HG02884 (cell line): ENCODE measurements around the gene HHIPL1.

ENCODE experiments used
- ATAC-seq: cut with Tn5 transposase; IDR thresholded peaks from one replicate; pipeline ENCODE4 v1.9.1; 2021; ENCODE audit warnings: mild to moderate bottlenecking, moderate library complexity; ENCODE audit not compliant: unreplicated experiment

The HHIPL1 gene

DNA sequence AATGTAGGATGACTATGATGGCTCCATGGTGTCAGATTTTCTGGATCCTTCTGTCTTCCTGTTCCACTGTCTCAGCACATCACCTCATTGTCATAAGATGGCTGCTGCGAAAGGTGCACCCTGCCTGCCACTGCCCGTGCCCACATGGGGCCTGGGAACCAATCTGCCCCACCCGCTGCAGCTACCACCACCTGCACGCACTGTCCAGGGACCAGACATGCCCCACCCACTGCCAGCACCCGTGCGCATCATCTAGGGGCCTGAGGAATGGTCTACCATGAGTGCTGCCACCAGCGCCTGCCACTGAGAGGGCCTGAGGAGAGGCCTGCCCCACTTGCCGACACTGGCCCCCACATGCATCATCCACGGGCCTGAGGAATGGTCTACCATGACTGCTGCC lies 63.0 kb downstream of the HHIPL1 start:
- no peak for ATAC-seq

- no peak for ATAC-seq
Measured at GRCh38 chr14:99708449-99708848, 63.5 kb downstream of the HHIPL1 start.

DNA sequence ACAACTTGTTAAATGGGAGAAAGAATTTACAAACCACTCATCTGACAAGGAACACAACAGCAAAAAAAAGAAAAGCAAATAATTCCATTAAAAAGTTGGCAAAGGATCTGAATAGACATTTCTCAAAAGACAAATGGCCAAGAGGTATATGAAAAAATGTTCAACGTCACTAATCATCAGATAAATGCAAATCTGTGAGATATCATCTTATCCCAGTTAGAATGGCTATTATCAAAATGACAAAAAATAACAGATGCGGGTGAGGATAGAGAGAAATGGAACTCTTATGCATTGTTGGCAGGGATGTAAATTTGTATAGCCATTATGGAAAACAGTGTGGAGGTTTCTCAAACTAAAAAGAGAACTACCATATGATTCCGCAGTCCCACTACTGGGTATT lies 69.0 kb downstream of the HHIPL1 start:
- no peak for ATAC-seq

GRCh38 chr14:99715266-99716000 lies 70.5 kb downstream of the HHIPL1 start:
- no peak for ATAC-seq

DNA sequence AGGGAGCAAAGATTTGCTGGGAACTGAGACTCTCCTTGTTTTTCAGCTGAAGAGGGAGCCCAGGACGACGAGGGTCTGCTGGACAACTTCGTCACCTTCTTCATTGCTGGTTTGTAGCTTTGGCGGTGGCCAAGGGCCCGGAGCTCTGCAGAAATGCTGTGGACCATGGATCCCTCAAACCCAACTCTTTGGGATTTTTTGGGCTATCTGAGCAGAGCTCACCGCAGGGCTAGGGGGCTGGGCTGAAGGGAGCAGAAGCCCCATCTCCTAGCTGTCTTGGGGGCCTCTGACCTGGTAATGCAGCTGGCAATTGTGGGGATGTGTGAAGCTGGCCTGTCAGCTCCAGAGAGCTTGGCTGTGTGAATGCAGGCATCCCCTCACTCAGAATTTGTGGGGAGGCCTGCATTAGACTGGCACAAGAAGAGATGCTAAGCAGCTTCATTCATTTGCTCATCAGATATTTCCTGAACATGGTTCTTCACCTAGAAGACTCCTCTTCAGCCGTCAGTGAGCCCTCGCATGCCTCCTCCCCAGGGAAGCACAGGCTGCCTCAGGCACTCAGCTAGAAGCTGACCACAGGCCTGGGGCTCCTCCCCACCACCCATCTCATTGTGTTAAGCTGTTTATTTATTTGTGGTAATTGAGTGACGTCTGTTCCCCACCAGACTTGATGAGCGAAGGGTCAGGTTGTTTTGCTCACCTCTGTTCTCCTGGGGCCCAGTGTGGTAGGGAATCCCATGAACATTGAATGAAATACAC lies 71.3 kb downstream of the HHIPL1 start:
- no peak for ATAC-seq

DNA sequence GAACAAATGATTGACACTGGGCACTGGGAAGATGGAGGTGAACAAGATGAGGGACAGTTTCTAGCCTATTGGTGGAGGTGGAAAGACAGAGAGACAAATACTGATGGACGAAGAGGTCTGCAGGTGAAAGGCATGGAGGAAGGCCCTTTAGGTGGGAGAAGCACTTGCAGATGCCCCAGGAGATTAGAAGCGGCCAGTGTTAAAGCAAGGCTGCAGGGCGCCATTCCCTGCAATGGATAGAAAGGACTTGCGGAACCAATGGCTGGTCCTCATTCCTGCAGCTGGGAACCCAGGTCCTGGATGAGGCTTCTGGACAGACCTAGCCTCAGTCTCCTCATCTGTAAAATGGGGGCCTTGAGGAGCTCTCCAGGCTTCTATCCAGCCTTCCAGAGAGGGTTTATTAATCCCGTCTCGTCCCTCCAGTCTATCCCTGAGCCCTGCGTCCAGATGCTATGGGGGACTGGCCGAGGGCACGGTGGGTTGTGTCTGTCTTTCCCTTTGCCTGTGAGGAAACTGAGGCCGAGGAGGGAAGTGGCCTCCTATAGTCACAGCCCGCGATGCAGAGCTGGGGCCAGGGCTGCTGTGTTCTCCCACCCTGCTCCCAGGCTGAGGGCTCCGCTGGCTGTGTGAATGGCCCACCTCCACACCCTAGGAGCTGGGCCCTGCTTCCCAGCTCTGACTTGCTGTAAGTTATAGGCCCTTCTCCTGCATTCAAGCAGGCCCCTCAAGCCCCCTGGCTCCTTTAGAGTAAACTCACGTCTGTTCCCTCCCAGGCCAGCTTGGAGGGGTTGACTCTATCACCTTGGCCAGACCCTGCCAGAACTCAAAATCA lies 72.1 kb downstream of the HHIPL1 start:
- no peak for ATAC-seq

- ATAC-seq, result no peak
Measured at GRCh38 chr14:99717682-99718013, 72.7 kb downstream of the HHIPL1 start.

GRCh38 chr14:99718031-99718810 lies 73.3 kb downstream of the HHIPL1 start:
- ATAC-seq, result peak; percentile 96

- peak; percentile 67 for ATAC-seq
Measured at GRCh38 chr14:99718811-99719192, 73.9 kb downstream of the HHIPL1 start.

GRCh38 chr14:99720941-99721791 lies 76.2 kb downstream of the HHIPL1 start:
- no peak for ATAC-seq

GRCh38 chr14:99721792-99722516 lies 77.0 kb downstream of the HHIPL1 start:
- ATAC-seq, result no peak

DNA sequence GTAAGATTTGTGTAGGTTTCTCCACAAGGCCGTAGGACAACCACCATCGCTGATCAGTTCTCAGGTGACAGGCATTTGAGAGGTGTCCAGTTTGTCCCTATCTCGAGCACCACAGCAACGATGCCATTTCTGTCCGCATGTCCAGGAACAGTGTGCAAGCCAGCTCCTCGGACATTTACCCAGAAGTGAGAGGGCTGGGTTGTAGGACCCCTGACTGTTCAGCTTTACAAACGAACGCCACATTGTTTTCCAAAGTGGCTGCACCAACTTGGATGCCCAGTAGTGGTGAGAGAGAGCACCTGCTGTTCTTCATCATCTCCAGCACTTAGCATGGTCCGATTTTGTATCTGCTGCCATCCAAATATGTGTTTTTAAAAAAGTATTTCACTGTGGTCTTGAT lies 77.8 kb downstream of the HHIPL1 start:
- ATAC-seq, result no peak

DNA sequence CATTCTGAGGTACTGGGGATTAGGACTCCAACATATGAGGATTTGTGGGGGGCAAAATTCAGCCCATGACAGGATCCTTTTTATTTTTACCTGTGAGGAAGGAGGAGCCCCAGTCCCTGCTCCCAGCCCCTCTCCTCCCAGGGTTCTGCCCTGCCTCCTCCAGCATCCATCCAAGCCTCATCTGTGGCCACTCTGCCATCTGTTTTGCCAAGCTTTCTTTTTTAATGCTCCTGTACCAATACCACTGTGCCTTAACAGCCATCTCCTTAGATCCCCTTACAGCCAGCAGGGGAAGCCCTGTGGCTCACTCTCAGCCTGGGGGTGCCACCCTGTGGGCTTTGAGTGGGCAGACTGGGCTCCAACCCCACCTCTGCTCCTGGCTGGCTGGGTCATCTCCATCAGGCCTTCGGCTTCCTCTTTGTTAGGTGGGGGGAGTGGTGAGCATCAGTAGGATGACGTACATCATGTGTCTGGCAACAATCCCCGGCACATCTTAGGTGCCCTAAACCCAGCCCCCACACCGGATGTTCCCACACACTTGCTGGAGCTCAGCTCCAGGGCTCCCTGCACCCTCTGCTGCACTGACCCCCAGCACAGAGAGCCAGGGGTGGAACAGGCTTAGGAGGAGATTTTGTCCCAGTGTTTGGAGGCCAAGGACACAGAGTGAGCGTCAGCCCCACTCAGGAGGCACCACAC lies 79.4 kb downstream of the HHIPL1 start:
- no peak for ATAC-seq

- no peak for ATAC-seq
Measured at GRCh38 chr14:99724939-99725773, 80.2 kb downstream of the HHIPL1 start.

DNA sequence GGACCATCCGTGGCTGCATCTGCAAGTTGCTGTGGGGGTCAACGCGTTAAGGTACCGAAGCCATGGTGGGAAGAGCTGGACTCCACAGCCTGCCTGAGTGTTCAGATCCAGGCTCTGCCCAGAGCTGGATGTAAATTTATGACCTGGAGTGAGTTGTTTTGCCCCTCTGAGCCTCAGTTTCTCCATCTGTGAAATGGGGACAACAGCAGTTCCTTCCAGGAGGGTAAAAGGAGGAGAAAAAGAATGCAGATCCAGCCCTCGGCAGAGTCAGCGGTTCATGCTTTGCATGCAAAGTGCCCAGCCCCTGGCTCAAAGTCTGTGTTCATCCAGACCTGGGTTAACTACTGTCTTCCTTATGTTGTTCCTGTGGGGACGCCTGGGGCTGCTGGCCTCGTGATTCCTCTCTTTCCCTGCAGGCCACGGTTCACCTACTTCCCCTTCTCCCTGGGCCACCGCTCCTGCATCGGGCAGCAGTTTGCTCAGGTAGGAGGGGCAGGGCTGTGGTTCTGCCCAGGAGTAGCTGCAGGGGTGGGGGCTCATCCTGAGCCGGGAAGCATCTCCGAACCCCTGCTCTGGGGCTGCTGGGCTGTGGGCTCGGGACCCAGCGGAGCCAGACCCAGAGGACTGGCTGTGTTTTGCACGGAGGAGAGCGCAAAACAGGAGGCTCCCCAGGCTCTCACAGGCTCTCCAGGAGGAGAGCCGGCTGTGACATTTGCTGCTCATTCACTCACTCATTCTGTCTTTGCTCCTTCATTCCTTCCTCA lies 81.0 kb downstream of the HHIPL1 start:
- ATAC-seq, result no peak

GRCh38 chr14:99726538-99727095 lies 81.7 kb downstream of the HHIPL1 start:
- no peak for ATAC-seq
